HG03175 (cell line): ENCODE measurements around the gene CFAP45.

Source experiments
- ATAC-seq: cut with Tn5 transposase; IDR thresholded peaks from one replicate; pipeline ENCODE4 v1.9.1; 2021; ENCODE audit warnings: mild to moderate bottlenecking, moderate library complexity; ENCODE audit not compliant: unreplicated experiment

The CFAP45 gene

DNA sequence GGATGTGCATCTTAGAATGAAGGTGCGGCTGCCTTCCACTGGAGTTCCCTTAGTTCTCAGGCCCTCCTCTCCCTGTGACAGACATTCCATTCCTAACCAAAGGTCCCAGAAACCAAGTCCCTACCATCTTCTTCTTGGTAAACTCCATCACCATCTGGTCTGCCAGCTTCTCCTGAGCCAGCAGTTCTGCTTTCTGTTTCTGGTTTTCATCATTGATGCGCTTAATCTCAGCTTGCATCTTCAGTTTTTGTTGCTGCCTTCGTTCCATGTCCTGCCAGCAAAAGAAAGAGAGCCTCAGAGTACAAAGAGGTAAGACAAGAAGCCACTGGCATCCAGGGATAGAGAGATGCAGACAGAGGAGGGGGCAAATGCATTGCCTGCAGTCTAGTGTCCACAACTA lies 19.5 kb downstream of the CFAP45 start:
- no peak for ATAC-seq

DNA sequence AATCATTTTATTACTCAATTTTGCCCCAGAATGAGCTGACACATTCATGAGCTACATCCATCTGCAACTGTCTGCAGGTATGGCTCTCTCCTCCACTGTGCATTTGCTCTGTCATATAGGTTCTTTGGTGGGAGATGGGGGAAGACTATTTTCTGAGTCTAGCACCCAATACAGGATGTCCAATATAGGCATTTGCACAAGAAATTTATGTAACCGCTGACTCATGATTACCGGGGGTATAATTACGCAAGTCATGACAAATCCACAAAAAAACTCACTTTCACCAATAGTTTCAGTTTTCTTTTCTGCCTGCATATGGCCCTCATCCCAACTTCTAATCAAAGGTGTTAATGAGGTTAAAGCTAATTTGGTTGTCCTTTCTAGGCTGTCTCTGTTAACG lies 20.0 kb downstream of the CFAP45 start:
- ATAC-seq: no peak

GRCh38 chr1:159879136-159879535 lies 20.8 kb downstream of the CFAP45 start:
- no peak for ATAC-seq

- no peak for ATAC-seq
Observed at GRCh38 chr1:159877695-159878444, 22.1 kb downstream of the CFAP45 start.

GRCh38 chr1:159873530-159874143 lies 26.3 kb downstream of the CFAP45 start:
- ATAC-seq: no peak

GRCh38 chr1:159872891-159873290 lies 27.1 kb downstream of the CFAP45 start:
- no peak for ATAC-seq

- no peak for ATAC-seq
Observed at GRCh38 chr1:159870704-159871103, 29.3 kb downstream of the CFAP45 start.

DNA sequence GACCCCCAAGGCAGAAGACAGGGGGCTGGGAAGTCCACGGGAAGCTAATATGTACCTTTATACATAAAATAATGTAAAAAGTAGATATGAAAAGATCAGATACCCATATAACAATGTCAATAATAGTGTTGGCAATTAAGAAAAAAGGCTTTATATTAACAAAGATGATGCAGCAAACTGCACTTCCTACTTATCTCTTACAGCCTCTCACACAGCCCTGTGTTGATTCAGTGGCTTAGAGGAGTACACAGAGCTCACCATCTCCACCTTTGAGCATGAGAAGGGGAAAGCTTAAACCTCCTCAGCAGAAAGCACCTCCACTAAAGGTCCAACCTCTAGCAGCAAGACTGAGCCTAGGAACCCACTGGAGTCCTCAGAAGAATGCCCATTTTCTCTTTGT lies 30.4 kb downstream of the CFAP45 start:
- no peak for ATAC-seq

GRCh38 chr1:159869173-159869572 lies 30.8 kb downstream of the CFAP45 start:
- ATAC-seq: no peak

DNA sequence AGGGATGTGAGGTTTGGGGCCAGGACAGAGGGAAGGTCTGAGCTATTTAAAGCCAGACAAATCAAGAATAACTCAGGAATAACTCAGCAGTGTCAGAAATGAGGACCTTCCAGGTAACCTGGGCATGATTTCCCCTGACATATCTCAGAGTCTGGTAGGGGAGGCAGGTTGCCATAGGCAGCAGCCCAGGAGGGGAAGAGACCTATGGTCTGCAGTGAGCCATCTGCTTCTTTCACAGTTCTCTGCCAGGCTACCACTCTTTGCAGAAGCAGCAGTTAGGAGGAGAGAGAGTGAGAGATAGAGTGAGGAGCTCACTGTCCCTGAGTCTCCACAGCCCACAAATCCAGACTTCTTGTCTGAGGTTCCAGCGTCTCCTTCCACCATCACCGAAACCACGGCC lies 31.2 kb downstream of the CFAP45 start:
- no peak for ATAC-seq

DNA sequence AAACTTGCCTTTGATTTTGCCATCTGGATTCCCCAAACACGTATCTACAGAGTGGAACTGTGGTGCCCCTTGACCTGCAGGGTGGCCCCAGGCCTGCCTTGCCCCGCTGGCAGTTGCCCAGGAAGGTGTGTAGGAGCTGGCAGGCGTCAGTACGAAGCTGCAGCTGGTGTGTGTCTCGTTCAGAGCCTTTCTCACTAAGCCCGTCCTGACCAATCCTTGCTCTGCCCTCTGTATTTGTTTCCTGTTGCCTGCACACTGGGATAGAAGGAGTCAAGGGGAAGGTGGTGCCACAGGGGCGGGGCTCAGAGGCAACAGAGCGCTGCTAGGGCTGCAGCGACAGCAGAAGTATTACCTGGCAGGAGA lies 32.3 kb downstream of the CFAP45 start:
- no peak for ATAC-seq

GRCh38 chr1:159866905-159867663 lies 32.9 kb downstream of the CFAP45 start:
- no peak for ATAC-seq

GRCh38 chr1:159866066-159866465 lies 33.9 kb downstream of the CFAP45 start:
- ATAC-seq: no peak

GRCh38 chr1:159864262-159864661 lies 35.7 kb downstream of the CFAP45 start:
- no peak for ATAC-seq

DNA sequence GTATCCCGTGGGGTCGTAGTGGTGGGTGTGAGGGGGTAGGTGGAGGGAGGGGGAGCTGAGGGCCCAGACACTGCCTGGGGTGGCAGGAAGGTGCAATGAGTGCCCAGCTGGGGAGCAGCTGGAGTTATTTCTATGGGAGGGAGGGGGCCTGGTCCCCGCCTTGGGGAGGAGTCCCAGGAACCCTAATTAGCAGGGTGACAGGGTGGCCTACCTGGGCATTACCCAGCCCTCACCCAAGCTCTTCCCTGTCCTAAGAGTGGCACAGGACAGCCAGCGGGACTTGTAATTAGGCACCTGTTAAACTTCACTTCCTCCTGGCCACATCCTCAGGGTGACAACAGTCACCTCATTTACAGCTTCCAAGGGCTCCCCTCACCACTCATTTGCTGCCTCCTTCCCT lies 37.4 kb downstream of the CFAP45 start, which contains the start of gene VSIG8:
TSS of gene VSIG8 (minus strand) at position 101 of the 400 bp plus-strand sequence. CDS start 136 bp downstream, outside the sequence.
- ATAC-seq: no peak

DNA sequence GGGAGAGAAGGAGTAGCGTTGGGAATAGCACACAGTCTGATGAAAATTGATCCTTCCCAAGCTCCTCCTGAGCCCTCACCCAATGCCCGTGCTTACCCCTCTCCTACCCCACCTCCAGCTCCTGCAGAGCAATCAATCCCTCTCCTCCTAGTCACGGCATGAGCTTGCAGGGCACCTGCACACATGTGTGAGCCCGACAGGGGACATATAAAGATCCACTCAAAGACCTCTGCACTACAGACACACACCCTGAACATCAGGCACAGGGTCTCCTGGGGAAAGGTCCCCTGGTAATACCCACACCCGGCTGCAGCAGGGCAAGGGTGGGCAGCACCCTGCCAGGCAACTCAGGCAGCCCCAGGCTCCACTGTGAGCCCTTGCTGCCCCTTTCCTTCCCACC lies 37.9 kb downstream of the CFAP45 start:
- ATAC-seq: no peak

- ATAC-seq: no peak
Observed at GRCh38 chr1:159861218-159861617, 38.7 kb downstream of the CFAP45 start.

DNA sequence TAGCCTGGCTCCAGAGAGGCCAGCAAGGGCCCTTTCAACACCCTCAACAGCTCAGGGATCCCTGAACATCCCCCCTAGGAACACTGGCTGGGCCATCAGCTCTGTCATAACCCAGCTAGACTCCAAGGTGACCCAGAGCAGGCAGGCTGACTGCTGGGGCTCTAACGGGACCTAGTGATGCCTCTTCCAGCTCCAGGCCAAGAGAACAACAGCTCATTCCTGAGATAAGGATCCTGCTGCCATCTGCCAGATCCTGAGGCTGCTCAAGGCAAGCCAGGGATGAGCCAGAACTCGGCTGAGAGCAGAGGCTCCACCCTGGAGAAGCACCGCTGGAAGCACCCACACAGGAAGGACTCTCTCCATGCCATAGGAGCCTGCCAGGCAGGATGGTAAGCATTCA lies 39.5 kb downstream of the CFAP45 start:
- no peak for ATAC-seq

GRCh38 chr1:159859767-159860322 lies 40.1 kb downstream of the CFAP45 start:
- no peak for ATAC-seq

DNA sequence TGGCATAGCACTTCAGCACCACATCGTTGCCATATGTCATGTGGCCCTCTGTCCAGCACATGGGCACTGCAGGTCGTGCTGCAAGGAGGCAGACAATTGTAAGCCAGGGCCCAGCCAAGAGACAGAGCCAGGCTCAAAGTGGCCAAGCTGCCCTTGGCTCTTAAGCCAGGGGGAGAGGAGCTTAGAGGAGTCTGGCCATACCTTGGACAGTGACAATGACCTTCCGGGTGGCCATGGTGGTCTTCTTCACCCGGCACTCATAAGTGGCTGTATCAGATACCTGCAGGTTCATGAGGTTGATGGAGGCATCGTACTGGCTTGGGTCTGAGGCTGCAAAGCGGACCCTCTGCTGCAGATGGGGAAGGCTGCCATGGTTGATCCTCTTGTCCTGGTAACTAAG lies 42.1 kb downstream of the CFAP45 start:
- ATAC-seq: no peak

GRCh38 chr1:159856576-159856975 lies 43.4 kb downstream of the CFAP45 start:
- ATAC-seq: no peak

- ATAC-seq: no peak
Observed at GRCh38 chr1:159855709-159856108, 44.3 kb downstream of the CFAP45 start.
